ENCODE measurements around the gene PRKCA.
"Not testable (repeated sequence)": the region's sequence is repeated elsewhere in the genome, so short reads cannot be mapped to it uniquely, and the experiment has no call there.

The PRKCA gene

GRCh38 chr17:66585472-66585871 lies 283.1 kb downstream of the PRKCA start:
- no peak for DNase-seq

- DNase-seq: no peak
Measured at GRCh38 chr17:66589892-66590291, 287.5 kb downstream of the PRKCA start.

DNA sequence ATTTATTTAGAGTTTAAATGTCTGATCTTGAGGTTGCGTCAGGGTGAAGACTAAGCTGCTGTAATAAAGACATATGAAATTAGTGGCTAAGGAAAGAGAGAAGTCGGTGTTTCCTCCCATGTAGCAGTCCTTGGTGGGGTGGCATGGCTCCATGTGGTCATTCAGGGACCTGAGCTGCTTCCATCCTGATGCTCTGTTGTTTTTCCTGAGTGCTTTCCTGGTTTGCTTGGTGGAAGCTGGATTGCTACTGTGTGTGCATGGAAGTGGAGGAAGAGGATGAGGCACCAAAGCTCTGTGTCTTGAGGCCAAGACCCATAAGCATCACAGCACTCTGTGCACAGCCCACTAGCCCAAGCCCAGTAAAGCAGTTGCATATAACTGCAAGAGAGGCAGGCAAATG lies 290.7 kb downstream of the PRKCA start:
- DNase-seq: no peak

DNA sequence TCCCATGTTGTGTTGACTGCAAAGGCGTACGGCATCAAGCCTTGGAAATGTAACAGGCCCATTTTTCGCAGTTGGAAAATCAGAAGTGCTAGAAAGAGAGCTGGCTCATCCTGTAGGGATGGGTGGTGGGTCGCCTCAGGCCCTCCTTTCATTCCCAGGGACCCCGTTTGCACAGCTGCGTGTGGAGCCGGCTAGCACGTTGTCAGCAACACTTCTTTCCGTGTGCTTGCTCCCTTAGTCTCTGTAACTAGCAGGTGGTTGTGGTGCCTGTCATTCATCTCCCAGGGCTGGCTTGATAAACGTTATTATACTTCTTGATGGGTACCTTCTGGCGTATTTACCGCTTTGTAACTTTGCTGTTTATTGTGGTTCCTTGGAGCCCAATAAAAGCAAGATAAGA lies 293.5 kb downstream of the PRKCA start:
- DNase-seq: no peak

DNA sequence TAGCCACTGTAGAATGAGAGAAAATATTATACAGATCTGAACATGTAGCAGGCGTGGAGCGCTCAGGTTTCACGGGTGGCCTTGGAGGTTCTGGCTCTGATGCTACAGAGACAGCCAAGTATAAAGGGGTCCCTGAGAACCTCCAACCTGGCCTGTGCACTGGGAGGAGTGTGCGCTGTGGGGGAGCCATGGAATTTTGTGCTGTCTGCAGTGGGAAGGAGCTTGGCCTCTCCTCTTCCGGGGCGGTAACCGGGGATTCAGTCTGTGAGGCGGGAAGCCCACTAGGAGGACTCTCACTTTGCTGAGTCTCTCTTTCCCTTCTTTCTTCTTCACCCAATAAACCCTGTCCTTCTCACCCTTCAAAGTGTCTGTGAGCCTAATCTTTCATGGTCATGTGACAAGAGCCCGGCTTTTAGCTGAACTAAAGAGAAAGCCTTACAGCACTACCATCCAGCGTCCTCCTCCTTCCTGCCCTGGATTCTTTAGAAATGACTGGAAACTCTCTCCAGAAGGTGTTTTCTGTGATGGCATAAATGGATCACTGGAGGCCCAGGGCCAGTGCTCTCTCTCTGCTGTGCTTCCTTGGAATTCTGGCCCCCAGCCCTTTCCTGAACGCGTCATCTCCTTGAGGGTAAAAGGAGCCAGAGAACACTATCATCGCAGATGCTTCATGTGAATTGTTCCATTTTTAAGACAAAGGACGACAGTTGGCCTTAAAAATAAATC lies 300.4 kb downstream of the PRKCA start:
- no peak for DNase-seq

DNA sequence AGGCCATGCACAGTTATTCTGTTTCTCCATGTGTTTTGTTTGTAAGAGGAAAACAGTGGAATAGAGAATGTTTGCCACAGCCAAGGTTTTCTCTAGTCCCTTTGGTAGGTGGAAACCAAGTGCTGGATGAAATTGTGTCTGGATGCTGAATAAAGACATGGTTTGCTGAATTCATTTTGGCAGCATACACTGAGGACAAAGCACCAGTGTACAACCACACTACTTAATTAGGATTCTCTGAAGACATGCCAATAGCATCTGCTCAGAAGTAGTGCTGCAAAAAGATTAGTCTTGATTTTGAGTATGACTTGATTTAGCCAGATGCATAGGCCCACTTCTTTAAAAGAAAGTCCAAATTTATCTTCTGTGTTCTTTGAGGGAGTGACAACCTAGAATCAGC lies 302.0 kb downstream of the PRKCA start:
- DNase-seq: no peak

- no peak for DNase-seq
Measured at GRCh38 chr17:66605541-66605940, 303.1 kb downstream of the PRKCA start.

DNA sequence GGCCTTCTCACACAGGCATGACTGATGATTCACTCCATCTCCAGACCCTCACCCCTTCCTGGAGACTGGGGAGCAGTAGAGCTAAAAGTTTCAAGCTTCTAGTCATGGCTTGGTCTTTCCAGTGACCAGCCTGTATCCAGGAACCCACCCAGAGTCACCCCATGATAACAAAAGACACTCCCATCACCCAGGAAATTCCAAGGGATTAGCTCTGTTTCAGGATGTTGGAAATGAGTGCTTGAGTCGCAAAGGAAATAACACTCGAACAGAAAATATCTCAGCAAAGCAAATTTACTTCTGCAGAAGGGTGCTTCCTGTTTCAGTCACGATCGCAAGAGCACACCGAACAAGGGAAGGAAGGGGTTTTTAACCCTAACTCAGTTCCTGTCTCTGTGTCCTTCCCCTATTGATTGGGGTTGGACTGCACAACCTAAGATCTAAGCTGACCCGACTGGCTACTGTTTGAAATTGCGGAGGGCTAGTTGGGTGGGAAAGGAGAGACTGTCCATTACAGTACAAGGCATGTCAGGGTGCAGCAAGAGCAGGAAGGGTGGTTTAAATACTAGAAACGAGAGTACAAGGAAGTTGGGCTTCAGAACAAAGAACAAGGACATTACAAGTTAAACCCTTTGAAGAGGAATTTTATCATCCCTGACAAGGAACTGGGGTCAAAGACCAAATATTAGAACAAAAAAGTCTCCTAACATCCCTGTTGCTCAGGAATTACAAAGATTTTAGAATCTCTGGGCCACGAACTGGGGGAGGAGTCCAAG lies 308.1 kb downstream of the PRKCA start:
- no peak for DNase-seq

DNA sequence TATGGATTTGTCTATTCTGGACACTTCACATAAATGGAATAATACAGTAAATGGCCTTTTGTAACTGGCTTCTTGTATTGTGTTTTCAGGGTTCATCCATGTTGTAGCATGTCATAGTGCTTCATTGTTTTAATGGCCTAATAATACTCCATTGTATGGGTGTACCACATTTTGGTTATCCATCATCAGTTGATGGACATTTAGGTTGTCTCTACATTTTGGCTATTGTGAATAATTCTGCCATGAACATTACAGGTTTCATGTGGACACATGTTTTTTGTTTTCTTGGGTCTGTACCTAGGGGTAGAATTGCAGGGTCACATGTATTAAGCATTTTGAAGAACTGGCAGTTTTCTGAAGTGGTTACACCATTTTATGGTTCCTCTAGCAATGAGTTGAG lies 309.0 kb downstream of the PRKCA start:
- no peak for DNase-seq

DNA sequence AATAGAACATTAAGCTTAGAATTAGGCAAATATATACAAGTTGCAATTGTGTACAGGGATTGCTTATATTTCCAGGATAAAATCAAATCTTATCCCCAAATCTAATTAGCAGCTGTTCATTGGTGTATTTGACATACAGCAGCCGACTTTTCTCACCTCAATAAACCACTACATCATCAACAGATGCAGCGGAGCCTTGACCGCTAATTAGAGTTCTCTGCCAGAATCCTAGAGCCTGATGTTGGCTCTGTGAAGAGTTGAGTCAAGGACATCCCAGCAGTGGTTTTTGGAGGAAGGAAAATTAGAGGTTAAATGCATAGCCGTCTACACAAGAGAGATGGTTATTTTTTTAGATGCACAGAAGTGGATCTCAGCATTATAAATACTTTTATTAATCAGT lies 310.6 kb downstream of the PRKCA start:
- DNase-seq: no peak

DNA sequence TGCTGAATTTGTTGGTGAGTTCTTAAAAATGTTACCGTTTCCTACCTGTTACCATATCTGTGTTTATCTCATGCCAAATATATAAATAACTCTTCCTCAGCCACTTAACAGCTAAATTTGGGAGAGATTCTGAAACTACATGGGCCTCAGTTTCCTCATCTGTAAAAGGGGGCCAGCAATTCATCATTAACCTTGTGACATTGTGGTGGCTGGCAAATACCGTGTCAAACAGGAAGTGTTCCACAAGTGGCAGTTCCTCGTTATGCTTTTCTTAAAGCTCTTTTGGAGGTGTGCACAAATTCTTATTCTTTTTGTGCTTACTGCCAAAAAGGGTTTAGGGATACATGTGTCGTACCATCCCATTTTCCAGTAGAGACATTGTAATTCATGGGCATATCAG lies 312.1 kb downstream of the PRKCA start:
- no peak for DNase-seq

- no peak for DNase-seq
Measured at GRCh38 chr17:66619206-66619605, 316.8 kb downstream of the PRKCA start.

GRCh38 chr17:66620528-66620927 lies 318.1 kb downstream of the PRKCA start:
- no peak for DNase-seq

DNA sequence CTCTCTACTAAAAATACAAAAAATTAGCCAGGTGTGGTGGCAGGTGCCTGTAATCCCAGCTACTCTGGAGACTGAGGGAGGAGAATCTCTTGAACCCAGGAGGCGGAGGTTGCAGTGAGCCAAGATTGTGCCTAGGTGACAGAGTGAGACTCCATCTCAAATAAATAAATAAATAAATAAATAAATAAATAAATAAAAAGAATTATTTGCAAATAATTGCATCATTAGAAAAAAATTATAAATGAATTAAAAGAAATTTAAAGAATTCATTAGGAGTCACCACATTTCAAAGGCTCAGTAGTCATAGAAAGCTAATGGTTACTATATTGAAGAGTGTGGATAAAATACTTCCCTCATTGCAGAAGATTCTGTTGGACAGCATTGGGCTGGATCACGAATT lies 322.2 kb downstream of the PRKCA start:
- not testable (repeated sequence) for DNase-seq

DNA sequence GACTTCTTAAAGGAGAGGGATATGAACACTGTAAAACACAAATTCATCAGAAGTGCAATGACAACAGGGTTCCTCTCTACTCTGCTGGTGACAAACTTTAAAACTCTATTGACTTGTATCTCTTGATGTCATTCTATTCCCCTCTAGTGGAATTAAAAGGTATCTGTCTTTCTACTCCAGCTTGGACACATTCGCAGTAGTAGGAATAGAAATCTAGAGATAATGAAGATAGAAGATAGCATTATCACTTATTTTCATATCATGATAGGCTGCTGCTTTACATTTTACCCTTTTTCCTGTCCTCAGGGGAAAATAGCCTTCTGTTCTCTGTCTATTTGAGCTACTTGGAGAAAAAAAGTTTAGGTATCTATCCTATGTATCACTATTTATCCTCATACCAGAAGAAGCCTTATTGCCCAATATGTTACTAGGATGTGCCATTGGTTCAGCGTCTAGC lies 322.9 kb downstream of the PRKCA start:
- no peak for DNase-seq

DNA sequence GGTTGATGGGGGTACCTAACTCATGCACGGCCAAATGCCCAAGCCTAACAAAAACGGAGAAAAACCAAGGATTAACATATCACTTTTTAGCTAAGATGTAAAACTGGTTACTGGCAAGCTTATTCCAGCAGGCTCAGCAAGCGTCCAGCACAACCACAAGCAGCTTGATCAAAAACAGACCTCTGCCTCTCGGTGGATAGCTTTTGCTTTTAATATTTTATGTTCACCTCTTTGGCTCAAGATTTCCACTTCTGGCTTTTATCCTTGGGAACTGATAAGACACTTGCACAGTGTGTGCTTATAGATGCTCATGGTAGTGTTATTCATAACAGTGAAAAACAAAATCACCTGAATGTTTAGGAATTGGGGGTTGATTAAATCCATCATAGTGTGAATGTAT lies 325.6 kb downstream of the PRKCA start:
- no peak for DNase-seq

GRCh38 chr17:66629762-66630161 lies 327.3 kb downstream of the PRKCA start:
- DNase-seq: no peak

DNA sequence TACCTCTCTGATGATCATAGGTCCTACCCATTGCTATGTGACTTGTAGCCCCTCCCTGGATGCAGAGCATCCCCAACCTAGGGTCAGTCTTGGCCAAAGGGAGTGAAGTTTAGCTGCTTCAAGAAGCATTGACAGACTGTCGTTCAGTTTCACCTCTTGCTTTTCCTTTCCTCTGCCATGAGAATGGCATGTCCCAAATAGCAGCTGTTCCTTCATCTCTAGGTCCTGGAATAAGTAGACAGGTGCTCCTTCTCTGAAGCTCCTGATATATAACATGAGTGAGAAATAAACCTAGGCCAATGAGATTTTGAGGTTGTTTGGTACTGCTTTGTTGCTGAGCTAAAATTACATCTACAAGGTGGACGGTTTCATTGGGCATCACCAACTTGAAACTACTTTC lies 328.0 kb downstream of the PRKCA start:
- DNase-seq: no peak

DNA sequence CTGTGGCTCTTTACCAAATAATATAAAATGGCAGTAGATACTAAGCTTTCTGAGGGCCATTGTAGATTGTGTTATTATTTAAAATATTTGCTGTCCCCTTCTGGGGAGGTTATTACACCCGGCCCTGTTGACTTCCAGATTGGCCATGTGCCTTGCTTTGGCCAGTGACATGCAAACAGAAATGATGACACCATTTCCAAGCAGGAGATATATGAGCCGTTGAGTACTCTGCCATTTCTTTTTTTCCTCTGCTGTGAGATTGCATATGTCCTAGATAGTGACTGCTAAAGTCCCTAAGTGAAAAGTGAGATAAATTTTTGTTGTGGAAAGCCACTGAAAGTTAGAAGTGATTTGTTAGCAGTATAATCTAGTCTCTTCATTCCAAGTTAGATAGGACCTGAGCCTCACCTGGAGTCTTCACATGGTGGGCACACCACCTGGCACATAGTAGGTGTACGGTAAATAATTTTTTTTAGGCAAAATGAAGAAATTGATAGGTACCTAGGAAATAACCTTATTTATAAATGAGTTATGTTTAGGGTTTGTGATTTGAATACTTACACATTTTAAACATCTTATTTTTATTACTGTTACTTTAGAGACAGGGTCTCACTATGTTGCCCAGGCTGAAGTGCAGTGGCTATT lies 328.5 kb downstream of the PRKCA start:
- no peak for DNase-seq

DNA sequence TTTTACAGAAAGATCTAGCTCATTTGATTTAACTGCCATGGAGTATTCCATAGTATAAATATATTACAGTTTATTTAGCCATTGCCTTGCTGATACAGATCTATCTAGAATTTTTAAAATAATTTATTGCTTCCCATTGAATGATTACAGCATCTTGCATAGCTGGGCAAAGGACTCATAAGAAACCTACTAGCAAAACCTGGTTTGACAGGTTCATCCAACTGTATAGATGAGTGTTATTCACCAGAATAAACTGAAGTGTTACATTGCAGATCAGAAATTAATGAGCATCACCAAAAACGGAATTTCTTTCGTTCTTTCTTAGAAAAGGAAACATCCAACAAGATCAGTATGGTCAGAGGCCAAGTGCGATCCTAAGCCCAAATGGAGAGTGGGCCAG lies 330.3 kb downstream of the PRKCA start:
- no peak for DNase-seq

GRCh38 chr17:66633317-66633965 lies 331.0 kb downstream of the PRKCA start:
- no peak for DNase-seq

DNA sequence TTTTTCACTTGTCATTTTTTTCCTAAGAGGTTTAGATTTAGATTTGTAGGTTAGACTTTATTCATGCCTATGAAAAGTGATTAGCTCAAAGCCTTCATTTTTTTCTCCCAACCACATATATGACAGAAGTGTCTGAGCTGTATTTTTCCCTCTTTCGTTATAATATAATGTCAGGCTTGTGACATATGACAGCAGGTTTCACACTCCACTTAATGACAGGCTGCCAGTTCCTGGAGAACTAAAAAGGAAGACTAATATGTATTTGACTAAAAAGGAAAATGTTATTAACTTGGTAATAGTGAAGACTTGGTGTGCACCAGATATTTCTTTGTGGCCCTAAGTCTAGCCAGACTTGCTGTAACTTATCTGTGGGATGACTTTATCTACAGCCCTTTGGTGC lies 331.8 kb downstream of the PRKCA start:
- no peak for DNase-seq

- no peak for DNase-seq
Measured at GRCh38 chr17:66635386-66636045, 333.1 kb downstream of the PRKCA start.

Measured in activated CD4-positive, CD25-positive, alpha-beta regulatory T cell treated with anti-CD3 and anti-CD28 coated beads, Interleukin-2, amount 50 U/mL, for 72 hours (primary cell).